ENCODE measurements around the gene DDTL. TPM values are rescaled to one million over a fixed set of nuclear protein-coding genes. Genes with fewer than 3 reads are reported as not detected.
"Not testable (repeated sequence)": the region's sequence is repeated elsewhere in the genome, so short reads cannot be mapped to it uniquely, and the experiment has no call there.

DDTL gene
- total RNA-seq, 1 donor from 2014 or later: 0.20 TPM

- no peak for DNase-seq
Measured at GRCh38 chr22:23970816-23971486, 4.3 kb downstream of the DDTL start.

DNA sequence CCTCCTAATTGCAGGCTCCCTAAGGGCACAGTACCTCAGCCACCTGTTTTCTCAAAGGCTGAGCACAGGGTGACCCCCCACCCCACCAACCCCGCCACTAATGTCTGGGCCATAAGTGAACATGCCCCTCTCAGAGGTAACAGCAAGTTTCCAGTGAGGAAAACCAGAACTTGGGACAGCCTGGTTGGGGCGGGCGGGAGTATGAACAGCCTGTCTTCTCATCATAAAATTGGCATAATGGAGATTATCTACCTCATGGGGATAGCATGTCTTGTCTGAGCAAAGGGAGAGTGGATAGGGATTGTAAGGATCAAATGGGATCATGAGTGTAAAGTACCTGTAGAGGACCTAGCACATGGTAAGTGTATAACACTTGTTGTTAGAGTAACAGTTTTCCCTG is 5.2 kb downstream of the DDTL start:
- DNase-seq: not testable (repeated sequence)

DNA sequence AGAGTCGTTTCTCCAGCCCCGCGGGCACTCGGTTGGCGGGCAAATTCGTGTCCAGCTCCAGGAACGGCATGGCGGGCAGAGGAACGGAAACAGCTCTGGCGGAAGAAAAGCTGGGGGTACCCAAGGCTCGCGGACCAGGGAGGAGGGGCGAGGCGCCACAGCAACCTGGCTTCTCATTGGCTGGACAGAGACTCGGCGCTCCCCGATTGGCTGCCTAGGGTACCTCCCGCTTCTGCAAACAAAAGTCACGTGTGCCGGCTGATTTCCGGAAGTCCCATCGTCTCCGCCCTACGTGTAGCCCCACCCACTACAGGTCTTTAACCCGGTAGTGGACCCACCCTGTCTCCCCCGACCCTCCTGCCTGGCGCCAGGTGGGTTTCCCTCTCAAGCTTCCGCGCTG is 7.7 kb downstream of the DDTL start, which contains the start of gene DDT:
Gene DDT (minus strand): TSS at position 97 of the 400 bp plus-strand sequence. CDS start 27 bp downstream, at position 70.
- DNase-seq: not testable (repeated sequence)

- not testable (repeated sequence) for DNase-seq
Measured at GRCh38 chr22:23974836-23975352, 8.2 kb downstream of the DDTL start.

GRCh38 chr22:23977304-23977703 is 10.6 kb downstream of the DDTL start:
- DNase-seq: not testable (repeated sequence)

GRCh38 chr22:23979557-23980240 is 13.0 kb downstream of the DDTL start, which contains the start of gene GSTT2:
GSTT2 (plus strand) TSS chr22:23980134.
- not testable (repeated sequence) for DNase-seq

DNA sequence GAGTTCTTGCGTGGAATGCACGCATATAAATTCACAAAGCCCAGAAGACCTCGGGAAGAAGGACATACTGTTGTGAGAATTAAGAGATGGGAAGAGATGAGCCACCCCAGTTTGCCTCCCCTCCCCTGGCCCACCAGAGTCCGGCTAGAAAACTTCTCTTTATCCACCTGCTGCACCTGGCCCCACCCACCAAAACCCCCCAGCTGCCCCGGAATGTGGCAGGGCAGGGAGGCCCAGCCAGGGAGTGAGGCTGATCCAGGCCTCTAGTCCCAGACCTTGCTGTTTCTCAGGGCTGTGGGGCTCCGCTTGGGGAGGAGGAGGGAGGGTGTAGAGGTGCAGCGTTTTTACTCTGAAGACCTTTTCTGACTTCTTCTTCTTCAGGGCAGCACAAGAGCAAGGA is 13.9 kb downstream of the DDTL start:
- not testable (repeated sequence) for DNase-seq

DNA sequence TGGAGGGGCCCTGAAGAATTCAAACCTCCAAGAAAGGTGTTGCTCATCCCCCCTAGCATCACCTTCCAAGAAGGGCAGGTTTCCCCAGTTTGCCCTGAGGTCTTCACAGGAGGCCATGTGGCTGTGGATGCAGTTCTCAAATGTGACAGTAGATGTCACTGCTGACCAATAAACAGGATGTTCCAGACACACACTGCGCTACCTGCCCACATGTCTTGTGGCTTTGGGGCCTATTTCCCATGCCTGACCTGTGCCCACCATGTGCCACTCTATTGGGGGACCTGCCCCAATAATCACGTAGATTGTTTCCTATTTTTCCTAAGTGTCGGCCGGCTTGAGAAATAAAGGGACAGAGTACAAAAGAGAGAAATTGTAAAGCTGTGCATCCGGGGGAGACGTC is 17.7 kb downstream of the DDTL start:
- no peak for DNase-seq

DNA sequence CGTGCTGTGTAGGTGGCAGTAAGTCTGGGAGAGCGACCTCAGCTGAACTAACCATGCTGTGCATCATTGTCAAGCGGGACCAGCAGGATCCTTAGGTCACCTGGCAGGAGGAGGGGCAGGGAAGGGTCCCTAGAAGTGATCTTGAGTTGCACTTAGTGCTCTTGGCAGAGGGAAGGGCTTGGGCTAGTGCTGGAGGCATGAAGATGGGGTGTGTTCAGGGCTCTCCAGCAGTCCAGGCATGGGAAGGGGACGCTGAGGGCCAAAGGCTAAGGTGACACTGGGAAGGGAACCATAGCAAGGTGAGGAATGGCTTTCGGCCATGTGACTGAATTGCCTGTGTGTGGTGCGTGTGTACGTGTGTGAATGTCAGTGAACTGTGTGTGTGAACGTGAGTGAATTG is 19.4 kb downstream of the DDTL start:
- DNase-seq: not testable (repeated sequence)

DNA sequence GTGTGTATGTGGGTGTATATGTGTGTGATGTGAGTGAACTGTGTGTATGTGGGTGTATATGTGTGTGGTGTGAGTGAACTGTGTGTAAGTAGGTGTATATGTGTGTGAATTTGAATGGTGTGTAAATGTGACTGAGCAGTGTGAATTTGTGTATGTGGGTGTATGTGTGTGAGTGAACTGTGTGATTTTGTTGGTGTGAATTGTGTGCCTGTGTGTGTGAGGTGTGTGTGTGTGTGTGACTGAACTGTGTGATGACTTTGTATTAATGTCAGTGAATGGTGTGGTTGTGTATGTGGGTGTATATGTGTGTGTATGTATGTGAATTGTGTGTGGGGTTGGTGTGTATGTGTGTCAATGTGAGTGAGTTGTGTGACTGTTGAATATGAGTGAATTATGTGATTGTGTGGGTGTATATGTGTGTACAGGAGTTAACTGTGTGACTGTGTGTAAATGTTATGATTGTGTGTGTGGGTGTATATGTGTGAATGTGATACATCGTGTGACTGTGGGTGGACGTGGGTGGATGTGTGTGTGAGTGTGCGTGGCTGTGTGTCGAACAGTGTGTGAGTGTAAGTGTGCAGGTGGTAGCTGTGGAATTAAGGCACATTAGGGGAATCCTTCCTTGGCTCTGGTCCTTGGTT is 20.0 kb downstream of the DDTL start:
- not testable (repeated sequence) for DNase-seq

GRCh38 chr22:23989583-23990244 is 23.0 kb downstream of the DDTL start:
- DNase-seq: not testable (repeated sequence)

DNA sequence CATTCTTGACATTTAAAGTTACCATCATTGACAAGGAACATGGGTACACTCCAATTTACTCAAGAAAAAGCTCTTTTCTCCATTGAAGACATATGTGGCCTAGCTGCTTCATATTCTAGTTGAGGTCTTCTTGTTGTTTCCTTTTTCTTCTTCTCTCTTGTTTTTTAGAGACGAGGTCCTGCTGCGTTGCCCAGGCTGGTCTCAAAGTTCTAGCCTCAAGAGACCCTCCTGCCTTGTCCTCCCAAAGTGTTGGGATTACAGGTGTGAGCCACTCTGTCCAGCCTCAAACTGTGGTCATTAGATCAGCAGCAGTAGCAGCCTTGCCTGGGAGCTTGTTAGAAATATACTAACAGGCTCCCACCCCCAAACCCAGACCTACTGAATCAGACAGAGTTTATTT is 26.4 kb downstream of the DDTL start:
- DNase-seq: not testable (repeated sequence)

DNA sequence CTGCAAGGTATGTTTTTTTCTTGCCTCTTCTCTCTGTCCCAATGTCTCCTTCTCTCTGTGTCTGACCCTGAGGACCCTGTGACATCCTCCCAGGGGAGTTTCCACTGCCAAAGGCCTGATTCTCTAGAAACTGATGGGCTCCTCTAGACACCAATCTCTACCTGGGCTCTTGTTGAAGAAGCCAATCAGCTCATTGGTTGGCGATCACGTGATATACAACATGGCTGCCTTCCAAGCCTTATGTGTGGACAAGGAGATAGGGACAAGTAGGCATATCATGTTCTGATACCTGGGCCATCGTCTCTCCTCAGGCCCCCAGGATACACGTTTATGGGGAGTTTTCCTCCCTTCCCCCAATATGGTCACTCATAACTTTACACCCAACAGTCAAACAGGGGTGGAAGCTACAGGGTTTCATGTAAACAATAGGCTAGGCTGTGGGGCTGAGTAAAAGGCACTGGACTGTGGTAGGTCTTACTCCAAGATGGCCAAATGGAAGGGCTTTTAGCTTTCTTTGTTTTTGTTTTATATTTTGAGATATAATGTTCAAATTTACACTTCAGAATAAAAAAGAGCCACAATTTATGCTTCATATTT is 27.0 kb downstream of the DDTL start:
- DNase-seq: not testable (repeated sequence)

- no peak for DNase-seq
Measured at GRCh38 chr22:23997092-23997491, 30.4 kb downstream of the DDTL start.

GRCh38 chr22:23999779-24000178 is 33.1 kb downstream of the DDTL start:
- DNase-seq: not testable (repeated sequence)

DNA sequence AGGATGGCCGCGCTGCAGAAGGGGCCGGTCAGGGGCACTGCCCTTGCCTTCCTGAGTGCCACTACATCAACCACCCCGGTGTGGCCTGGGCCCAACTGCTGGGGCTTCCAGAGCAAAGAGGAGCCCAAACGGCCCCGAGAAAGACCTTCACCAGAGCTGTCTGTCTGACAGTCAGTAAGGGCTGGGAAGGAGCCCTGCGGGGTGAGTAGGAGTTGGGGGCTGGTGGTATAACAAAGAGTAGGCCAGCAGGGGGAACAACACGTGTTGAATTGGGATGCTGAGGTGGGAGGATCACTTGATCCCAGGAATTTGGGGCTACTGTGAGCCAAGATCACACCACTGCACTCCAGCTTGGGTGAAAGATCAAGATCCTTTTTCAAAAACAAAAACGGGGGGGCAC is 34.6 kb downstream of the DDTL start:
- no peak for DNase-seq

GRCh38 chr22:24002272-24002671 is 35.6 kb downstream of the DDTL start:
- DNase-seq: no peak

- DNase-seq: no peak
Measured at GRCh38 chr22:24002851-24003250, 36.2 kb downstream of the DDTL start.

DNA sequence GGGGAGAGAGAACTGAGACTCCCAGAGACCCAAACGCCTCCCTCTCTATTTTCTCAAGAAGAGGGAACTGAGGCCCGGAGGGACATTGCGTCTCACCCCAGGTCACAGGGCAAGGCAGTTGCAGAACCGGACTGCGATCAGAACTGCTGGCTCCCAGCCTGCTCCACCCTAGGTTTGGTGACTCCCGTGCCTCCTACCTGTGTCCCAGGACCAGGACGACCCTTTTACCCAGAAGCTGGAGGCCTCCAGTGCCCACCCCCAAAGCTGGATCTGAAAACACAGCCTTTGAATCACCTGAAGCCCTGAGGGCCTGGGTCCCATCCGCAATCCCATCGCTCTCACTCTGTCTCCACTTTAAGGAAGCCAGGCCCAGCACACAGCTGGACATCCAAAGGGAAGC is 37.2 kb downstream of the DDTL start:
- DNase-seq: no peak

- no peak for DNase-seq
Measured at GRCh38 chr22:24005201-24005600, 38.5 kb downstream of the DDTL start, which contains the start of gene GSTT4. GSTT4 (minus strand) TSS chr22:24005453; CDS start chr22:24005356, 97 bp downstream.

GRCh38 chr22:24006207-24006913 is 39.7 kb downstream of the DDTL start:
- no peak for DNase-seq
